Tibial nerve (tissue), 4 donors: ENCODE data around the gene PRPF40A. TPM values are rescaled to one million over a fixed set of nuclear protein-coding genes. Genes with fewer than 3 reads are reported as not detected.

Source experiments
- DNase-seq, 2 donors: peaks; one replicate each; pipeline ENCODE4 v3.0.0-alpha.2; 2019; ENCODE audit warnings: low spot score in 2 of 2
- H3K27ac ChIP-seq, 4 donors: fragments of 200-600 bp; sonication (generic) in 3 of 4; one replicate each; pipeline ENCODE4 v1.5.1; 2017 to 2019; ENCODE audit warnings: mild to moderate bottlenecking in 1 of 4
- H3K27me3 ChIP-seq, 2 donors: fragments of 200-600 bp; sonication (generic) in 1 of 2; one replicate each; pipeline versions ENCODE4 v1.5.1 to v1.6.0; 2017 to 2019
- H3K36me3 ChIP-seq, 3 donors: fragments of 200-600 bp; sonication (generic); one replicate each; pipeline ENCODE4 v1.5.1; 2018 to 2019
- H3K4me1 ChIP-seq, 4 donors: fragments of 200-600 bp; sonication (generic) in 3 of 4; one replicate each; pipeline ENCODE4 v1.5.1; 2017 to 2019
- H3K4me3 ChIP-seq, 4 donors: fragments of 200-600 bp; sonication (generic) in 3 of 4; one replicate each; pipeline ENCODE4 v1.5.1; 2017 to 2019; ENCODE audit warnings: mild to moderate bottlenecking in 1 of 4, moderate library complexity in 1 of 4
- H3K9me3 ChIP-seq, 4 donors: fragments of 200-600 bp; sonication (generic) in 3 of 4; one replicate each; pipeline ENCODE4 v1.5.1; 2017 to 2019
- CTCF ChIP-seq, 5 experiments: fragments of 200-600 bp in 3 of 5; fragments of 450-650 bp in 2 of 5; sonication (generic) in 3 of 5; IDR thresholded peaks; one replicate each; pipeline ENCODE4 v1.5.1; 2016 to 2019; ENCODE audit warnings: antibody characterized with exemption in 5 of 5, mild to moderate bottlenecking in 3 of 5, moderate library complexity in 2 of 5
- EP300 ChIP-seq, 2 donors: sonication (generic); formaldehyde crosslinking; IDR thresholded peaks; one replicate each; pipeline ENCODE4 v1.6.1; 2017; ENCODE audit warnings: antibody characterized with exemption in 2 of 2, mild to moderate bottlenecking in 1 of 2
- POLR2A ChIP-seq, 2 donors: fragments of 450-650 bp; IDR thresholded peaks; one replicate each; pipeline ENCODE4 v1.6.1; 2017; ENCODE audit warnings: antibody characterized with exemption in 2 of 2, mild to moderate bottlenecking in 2 of 2, moderate library complexity in 2 of 2
- WGBS, 2 donors: methylation state at CpG; one replicate each; pipeline ENCODE4 v1.1.5; 2018; 5-methylcytosine and 5-hydroxymethylcytosine counted together
- total RNA-seq, 4 donors: library from RNA; depleted of rRNA; stranded (reverse); fragments of >200 nt; gene quantifications; one replicate each; pipeline ENCODE4 v1.1.0, GENCODE V29; 2016

Gene PRPF40A
- total RNA-seq, 4 donors from 2014 or later = 66.4 to 97.7 (median 77.6) TPM

DNA sequence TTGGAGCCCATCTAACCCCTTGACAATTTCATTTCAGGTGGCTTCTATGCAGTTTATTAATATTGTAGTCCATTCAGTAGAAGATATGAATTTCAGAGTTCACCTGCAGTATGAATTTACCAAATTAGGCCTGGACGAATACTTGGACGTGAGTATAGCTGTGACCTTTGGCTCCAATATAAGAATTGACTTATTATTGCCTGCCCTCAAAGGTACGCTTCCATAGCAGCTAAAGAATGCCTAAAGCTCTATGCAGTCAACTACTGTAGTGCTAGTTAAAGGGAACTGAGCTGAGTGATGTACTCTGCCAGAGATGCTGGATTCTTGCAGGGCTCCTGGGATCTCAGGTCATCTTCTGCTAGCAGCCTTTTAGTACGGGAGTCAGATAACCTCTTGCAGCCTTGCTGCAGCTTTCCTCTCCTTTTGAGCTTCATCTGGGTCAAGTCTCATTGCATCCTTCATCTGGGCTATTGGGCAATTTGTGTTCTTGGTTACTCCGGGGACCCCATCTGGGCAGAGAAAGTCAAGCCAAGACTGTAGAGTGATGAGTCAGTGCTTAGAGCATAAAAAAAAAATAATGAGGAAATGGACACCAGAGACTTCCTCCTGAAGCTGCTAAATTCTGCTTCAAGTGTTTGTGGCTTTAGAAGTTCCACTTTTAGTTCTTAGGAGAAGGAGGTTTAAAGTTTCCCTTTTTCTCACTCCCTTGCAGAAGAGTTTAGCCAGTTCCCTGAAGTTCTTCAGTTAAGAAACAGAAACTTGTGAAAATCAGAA is 105.6 kb downstream of the PRPF40A start:
- Histone ChIP-seq H3K36me3 (peaks cover 0 to 49% (median 0%) of the 10 kb centered on the region in 3 donors), H3K4me3 (no peak overlapping the region), H3K27me3 (no peaks in the 10 kb centered on the region), H3K9me3 (no peaks in the 10 kb centered on the region), H3K4me1 (peaks cover 0 to 52% (median 24%) of the 10 kb centered on the region in 4 donors), H3K27ac (peak overlapping the region in 3 of 4 donors; percentile 41 to 67 (median 61))
- 60% methylated on average over 5 of the region's 5 CpGs for WGBS, 2 donors
- TF ChIP-seq EP300 (IDR thresholded peaks at IDR 0.05) (peak; percentile 52 to 92), CTCF (IDR thresholded peaks at IDR 0.05) (no peak), POLR2A (IDR thresholded peaks at IDR 0.05) (no peak)
- DNase-seq = peak; percentile 51 to 81

- no peaks in the 10 kb centered on the region for H3K27me3 ChIP-seq
- no peak overlapping the region for H3K4me3 ChIP-seq
- DNase-seq = no peak
- peaks cover 0 to 36% (median 0%) of the 10 kb centered on the region in 3 donors for H3K36me3 ChIP-seq
- TF ChIP-seq EP300 (IDR thresholded peaks at IDR 0.05) (no peak), CTCF (IDR thresholded peaks at IDR 0.05) (no peak), POLR2A (IDR thresholded peaks at IDR 0.05) (no peak)
- 85 to 100% methylated on average over 1 of the region's 1 CpG for WGBS, 2 donors
- peaks cover 0 to 63% (median 24%) of the 10 kb centered on the region in 4 donors for H3K4me1 ChIP-seq
- H3K27ac ChIP-seq = no peak overlapping the region
- H3K9me3 ChIP-seq = no peaks in the 10 kb centered on the region
Observed at GRCh38 chr2:152609699-152610098, 107.6 kb downstream of the PRPF40A start.

DNA sequence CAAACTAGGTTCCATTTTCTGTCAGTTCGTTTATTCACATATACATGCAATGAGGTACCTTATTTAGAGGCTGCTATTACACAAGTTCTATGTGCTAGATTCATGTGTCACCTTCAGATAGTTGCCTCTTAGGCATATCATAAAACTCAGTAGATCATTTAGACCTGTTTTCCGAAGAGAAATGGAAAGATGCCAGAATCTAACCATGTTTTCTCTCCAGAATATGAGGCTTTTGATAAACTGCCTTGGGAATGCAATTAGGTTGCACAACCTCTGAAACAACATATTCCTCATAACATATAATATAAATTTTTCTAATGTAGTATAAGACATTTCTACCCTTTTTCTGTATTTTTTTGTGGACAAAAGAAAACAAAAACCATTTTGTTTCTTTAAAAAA is 108.1 kb downstream of the PRPF40A start:
- H3K4me1 ChIP-seq = peaks cover 0 to 63% (median 24%) of the 10 kb centered on the region in 4 donors
- peaks cover 0 to 35% (median 0%) of the 10 kb centered on the region in 3 donors for H3K36me3 ChIP-seq
- H3K4me3 ChIP-seq = no peak overlapping the region
- H3K27ac ChIP-seq = no peak overlapping the region
- TF ChIP-seq CTCF (IDR thresholded peaks at IDR 0.05) (no peak), POLR2A (IDR thresholded peaks at IDR 0.05) (no peak), EP300 (IDR thresholded peaks at IDR 0.05) (no peak)
- DNase-seq = no peak
- H3K27me3 ChIP-seq = no peaks in the 10 kb centered on the region
- 72 to 73% methylated on average over 2 of the region's 2 CpGs for WGBS, 2 donors
- H3K9me3 ChIP-seq = no peaks in the 10 kb centered on the region

GRCh38 chr2:152607793-152608300 is 109.4 kb downstream of the PRPF40A start:
- 93% methylated on average over 7 of the region's 7 CpGs for WGBS, 2 donors
- H3K9me3 ChIP-seq = no peaks in the 10 kb centered on the region
- H3K4me3 ChIP-seq = no peak overlapping the region
- no peak overlapping the region for H3K27ac ChIP-seq
- TF ChIP-seq CTCF (IDR thresholded peaks at IDR 0.05) (no peak), EP300 (IDR thresholded peaks at IDR 0.05) (no peak), POLR2A (IDR thresholded peaks at IDR 0.05) (no peak)
- no peaks in the 10 kb centered on the region for H3K27me3 ChIP-seq
- peaks cover 0 to 33% (median 0%) of the 10 kb centered on the region in 3 donors for H3K36me3 ChIP-seq
- peaks cover 0 to 52% (median 14%) of the 10 kb centered on the region in 4 donors for H3K4me1 ChIP-seq
- no peak for DNase-seq

DNA sequence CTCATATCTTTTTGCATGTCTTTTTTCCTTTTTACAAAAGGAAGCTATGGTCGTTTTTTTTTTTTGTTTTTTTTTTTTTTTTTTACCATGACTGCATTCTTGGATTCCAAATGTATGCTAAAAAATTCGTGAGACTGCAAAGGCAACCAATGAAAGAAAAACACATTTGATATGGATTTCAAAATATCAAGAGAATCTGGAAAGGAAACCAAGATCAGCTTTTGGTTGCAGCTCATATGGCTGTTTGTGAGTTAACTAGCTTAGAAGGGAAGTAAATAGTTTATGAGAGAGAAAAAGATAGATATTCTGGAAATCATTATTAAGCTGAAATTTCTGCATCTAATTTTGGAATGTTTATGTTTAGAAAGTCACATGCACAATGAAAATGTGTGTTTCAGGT is 110.3 kb downstream of the PRPF40A start:
- TF ChIP-seq POLR2A (IDR thresholded peaks at IDR 0.05) (no peak), EP300 (IDR thresholded peaks at IDR 0.05) (no peak), CTCF (IDR thresholded peaks at IDR 0.05) (no peak)
- Histone ChIP-seq H3K4me3 (no peak overlapping the region), H3K9me3 (no peaks in the 10 kb centered on the region), H3K4me1 (peaks cover 0 to 43% (median 8%) of the 10 kb centered on the region in 4 donors), H3K27me3 (no peaks in the 10 kb centered on the region), H3K36me3 (peaks cover 0 to 32% (median 0%) of the 10 kb centered on the region in 3 donors), H3K27ac (no peak overlapping the region)
- no peak for DNase-seq
- 24 to 25% methylated on average over 2 of the region's 2 CpGs for WGBS, 2 donors
